Kidney (tissue), 14 donors: ENCODE measurements around the gene NNAT. TPM values are rescaled to one million over a fixed set of nuclear protein-coding genes. Genes with fewer than 3 reads are reported as not detected.
A peak's percentile ranks its signal among the peaks of the same experiment; 100 is the strongest.
"Not testable (repeated sequence)": the region's sequence is repeated elsewhere in the genome, so short reads cannot be mapped to it uniquely, and the experiment has no call there.

Source experiments
- DNase-seq, 5 donors: peaks; one replicate each; pipeline ENCODE4 v3.0.0-alpha.2; 2013 to 2020
- FAIRE-seq: peaks from 2 replicates; lab custom pipeline; 2012; peaks lifted over from hg19 to GRCh38; lab: Jason Lieb, UNC
- H3K27ac ChIP-seq, 2 donors: one replicate each; pipeline ENCODE4 v1.7.0; 2013; ENCODE audit warnings: low read depth in 2 of 2, low read length in 2 of 2, inconsistent platforms in 1 of 2
- H3K27me3 ChIP-seq: one replicate; pipeline ENCODE4 v1.7.1; 2013; ENCODE audit warnings: low read length, inconsistent platforms; ENCODE audit not compliant: control insufficient read depth, insufficient read depth
- H3K36me3 ChIP-seq, 3 donors: one replicate each; pipeline versions ENCODE4 v1.7.0 to v1.7.1; 2013; ENCODE audit warnings: low read length in 3 of 3, control low read depth in 1 of 3, inconsistent platforms in 1 of 3; ENCODE audit not compliant: insufficient read depth in 3 of 3, control insufficient read depth in 2 of 3
- H3K4me1 ChIP-seq, 3 donors: one replicate each; pipeline versions ENCODE4 v1.7.0 to v1.7.1; 2013; ENCODE audit warnings: low read length in 3 of 3, inconsistent platforms in 1 of 3, low read depth in 1 of 3; ENCODE audit not compliant: control insufficient read depth in 2 of 3, insufficient read depth in 2 of 3
- H3K4me3 ChIP-seq, 3 donors: one replicate each; pipeline versions ENCODE4 v1.7.0 to v1.8.1; 2013; ENCODE audit warnings: low read length in 3 of 3, control low read depth in 1 of 3, inconsistent platforms in 1 of 3
- H3K9ac ChIP-seq, 3 donors: one replicate each; pipeline versions ENCODE4 v1.7.0 to v1.7.1; 2013; ENCODE audit warnings: low read length in 3 of 3, control low read depth in 1 of 3, inconsistent platforms in 1 of 3
- H3K9me3 ChIP-seq, 3 donors: one replicate each; pipeline versions ENCODE4 v1.7.0 to v1.7.1; 2013; ENCODE audit warnings: low read length in 3 of 3, control low read depth in 1 of 3, inconsistent platforms in 1 of 3; ENCODE audit not compliant: control insufficient read depth in 2 of 3, insufficient read depth in 1 of 3
- CTCF ChIP-seq: IDR thresholded peaks from 3 replicates; pipeline ENCODE4 v1.5.1; 2012; ENCODE audit warnings: mild to moderate bottlenecking, moderate library complexity, borderline replicate concordance; ENCODE audit not compliant: insufficient read depth; ENCODE audit errors: extremely low read depth
- intact Hi-C: fragments of 100-400 bp; cut with DNase I; formaldehyde crosslinking; loops from one replicate; pipeline ENCODE4 v1.11.1; 2022
- polyA plus RNA-seq: library from polyadenylated mRNA; stranded (reverse); fragments of 350-450 nt; fragmentation: Illumina TruSeq; extraction: RNeasy Lipid Tissue Mini Kit (QIAGEN cat#74804); gene quantifications from one replicate; pipeline ENCODE4 v1.2.3, GENCODE V29; 2014; ENCODE audit warnings: low read depth, low replicate concordance; ENCODE audit not compliant: insufficient read depth
- total RNA-seq: library from RNA; stranded (reverse); fragmentation: NEBNext Ultra II Directional; extraction: Animal tissue kit (Norgen Biotek cat#: 25700); gene quantifications from one replicate; pipeline ENCODE4 v1.2.1, GENCODE V29; 2021
- donor health status: control.
- donor health status: control.
- donor health status: control.
- donor health status: control.
- donor health status: control.
- donor health status: DM: yes; HTN: yes; CAD: no.
- donor health status: Normal renal cell carcinoma (clear cell type).

Gene NNAT
- total and polyA plus RNA-seq, 2 donors from 2014 or later: 0.25 TPM; not detected in 1

- Histone ChIP-seq H3K4me3 (no peak overlapping the region), H3K36me3 (no peaks in the 10 kb centered on the region), H3K27me3 (no peaks in the 10 kb centered on the region), H3K9me3 (no peaks in the 10 kb centered on the region), H3K9ac (no peak overlapping the region), H3K27ac (no peak overlapping the region), H3K4me1 (no peaks in the 10 kb centered on the region)
- DNase-seq (no peak), FAIRE-seq (no peak)
- intact Hi-C loops: no loop called here
- TF ChIP-seq CTCF: no peak
These were observed 40.1 kb upstream of the NNAT start for GRCh38 chr20:37480919-37481318.

- Histone ChIP-seq H3K27me3 (no peaks in the 10 kb centered on the region), H3K9ac (no peak overlapping the region), H3K4me3 (no peak overlapping the region), H3K36me3 (no peaks in the 10 kb centered on the region), H3K27ac (no peak overlapping the region), H3K9me3 (no peaks in the 10 kb centered on the region), H3K4me1 (no peaks in the 10 kb centered on the region)
- no peak for TF ChIP-seq CTCF
- DNase-seq (no peak), FAIRE-seq (no peak)
- intact Hi-C loops: no loop called here
These were observed 39.4 kb upstream of the NNAT start for GRCh38 chr20:37481610-37482009.

- H3K9me3 ChIP-seq: no peaks in the 10 kb centered on the region
- no peak for FAIRE-seq
- peaks cover 0 to 2% (median 0%) of the 10 kb centered on the region in 3 donors for H3K4me1 ChIP-seq
- no peaks in the 10 kb centered on the region for H3K27me3 ChIP-seq
- no peaks in the 10 kb centered on the region for H3K36me3 ChIP-seq
- intact Hi-C loops: no loop called here
- H3K9ac ChIP-seq: no peak overlapping the region
- no peak overlapping the region for H3K27ac ChIP-seq
- TF ChIP-seq CTCF: no peak
- no peak for DNase-seq
- no peak overlapping the region for H3K4me3 ChIP-seq
These were observed 36.7 kb upstream of the NNAT start for GRCh38 chr20:37484331-37484730.

- peak in 2 of 5 donors; percentile 25 to 27 for DNase-seq
- H3K4me1 ChIP-seq, intact Hi-C loops, H3K27ac ChIP-seq, H3K27me3 ChIP-seq, FAIRE-seq, H3K4me3 ChIP-seq, H3K36me3 ChIP-seq, H3K9me3 ChIP-seq, H3K9ac ChIP-seq: not testable (repeated sequence)
These were observed 34.8 kb upstream of the NNAT start for GRCh38 chr20:37486209-37486608.
